ENCODE data around the gene CD81.

DNA sequence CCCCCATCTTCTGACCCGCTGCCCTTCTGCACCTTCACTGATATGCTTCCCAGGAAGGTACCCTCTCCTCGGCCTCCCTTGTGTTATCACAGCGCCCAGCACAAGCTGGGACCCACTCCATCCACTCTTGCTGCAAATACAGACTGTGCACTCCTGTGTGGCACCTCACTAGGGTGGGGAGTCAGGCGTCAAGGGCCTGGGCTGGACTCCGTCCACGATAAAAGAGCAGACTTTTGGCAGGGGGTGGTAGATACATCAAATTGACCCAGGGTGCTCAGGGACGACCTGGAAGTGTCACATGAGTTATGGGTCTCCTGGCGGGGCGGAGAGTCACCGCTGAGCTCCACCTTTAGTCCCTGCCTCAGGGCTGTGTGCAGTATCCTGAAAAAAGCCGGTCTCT is 66.3 kb downstream of the CD81 start:
- TF ChIP-seq, protein P1, sequence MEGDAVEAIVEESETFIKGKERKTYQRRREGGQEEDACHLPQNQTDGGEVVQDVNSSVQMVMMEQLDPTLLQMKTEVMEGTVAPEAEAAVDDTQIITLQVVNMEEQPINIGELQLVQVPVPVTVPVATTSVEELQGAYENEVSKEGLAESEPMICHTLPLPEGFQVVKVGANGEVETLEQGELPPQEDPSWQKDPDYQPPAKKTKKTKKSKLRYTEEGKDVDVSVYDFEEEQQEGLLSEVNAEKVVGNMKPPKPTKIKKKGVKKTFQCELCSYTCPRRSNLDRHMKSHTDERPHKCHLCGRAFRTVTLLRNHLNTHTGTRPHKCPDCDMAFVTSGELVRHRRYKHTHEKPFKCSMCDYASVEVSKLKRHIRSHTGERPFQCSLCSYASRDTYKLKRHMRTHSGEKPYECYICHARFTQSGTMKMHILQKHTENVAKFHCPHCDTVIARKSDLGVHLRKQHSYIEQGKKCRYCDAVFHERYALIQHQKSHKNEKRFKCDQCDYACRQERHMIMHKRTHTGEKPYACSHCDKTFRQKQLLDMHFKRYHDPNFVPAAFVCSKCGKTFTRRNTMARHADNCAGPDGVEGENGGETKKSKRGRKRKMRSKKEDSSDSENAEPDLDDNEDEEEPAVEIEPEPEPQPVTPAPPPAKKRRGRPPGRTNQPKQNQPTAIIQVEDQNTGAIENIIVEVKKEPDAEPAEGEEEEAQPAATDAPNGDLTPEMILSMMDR (IDR thresholded peaks at IDR 0.05) = no peak
- TF ChIP-seq POLR2AphosphoS5 (IDR thresholded peaks at IDR 0.05) = no peak

All from gastroesophageal sphincter (tissue), 3 donors.